ENCODE results near the gene SIGLEC7. TPM values are rescaled to one million over a fixed set of nuclear protein-coding genes. Genes with fewer than 3 reads are reported as not detected.

Gene SIGLEC7
- total RNA-seq, 2 donors from 2014 or later = not detected

- ATAC-seq = no peak
- Histone ChIP-seq H3K36me3 (replicated peaks in 1 of 2; ENCODE audit: insufficient read depth in 1 of 2, low read depth in 2 of 2) (no peaks in the 10 kb centered on the region), H3K9me3 (no peaks in the 10 kb centered on the region), H3K27ac (no peak overlapping the region), H3K4me1 (no peaks in the 10 kb centered on the region), H3K4me3 (no peak overlapping the region), H3K27me3 (no peaks in the 10 kb centered on the region)
- TF ChIP-seq POLR2A (IDR thresholded peaks at IDR 0.05) (no peak), CTCF (IDR thresholded peaks at IDR 0.05) (no peak)
- WGBS, 2 donors = 40 to 48% methylated on average over 4 of the region's 4 CpGs
- no peak for DNase-seq
- intact Hi-C loops (cut with DNase I) = loop anchor here (10.0 kb wide), 1 partner anchor 604 kb away; the partner anchor contains the start of genes ASPDH and JOSD2
These were observed 23.0 kb upstream of the SIGLEC7 start for GRCh38 chr19:51119101-51119500.

- no peaks in the 10 kb centered on the region for H3K27me3 ChIP-seq
- TF ChIP-seq CTCF (IDR thresholded peaks at IDR 0.05) (no peak), POLR2A (IDR thresholded peaks at IDR 0.05) (no peak)
- DNase-seq (no peak), ATAC-seq (no peak)
- WGBS, 2 donors = 71 to 82% methylated on average over 5 to 6 of the region's 6 CpGs
- no peak overlapping the region for H3K4me3 ChIP-seq
- no peak overlapping the region for H3K27ac ChIP-seq
- no peaks in the 10 kb centered on the region for H3K9me3 ChIP-seq
- no peaks in the 10 kb centered on the region for H3K36me3 ChIP-seq (replicated peaks in 1 of 2; ENCODE audit: insufficient read depth in 1 of 2, low read depth in 2 of 2)
- intact Hi-C loops (cut with DNase I) = loop anchor here (10.0 kb wide), 1 partner anchor 605 kb away; the partner anchor contains the start of genes ASPDH and JOSD2
- no peaks in the 10 kb centered on the region for H3K4me1 ChIP-seq
These were observed 22.5 kb upstream of the SIGLEC7 start for GRCh38 chr19:51119611-51120010.

GRCh38 chr19:51120160-51120559 is 21.9 kb upstream of the SIGLEC7 start:
- WGBS, 2 donors = 63 to 73% methylated on average over 5 to 6 of the region's 6 CpGs

GRCh38 chr19:51121257-51121656 is 20.8 kb upstream of the SIGLEC7 start:
- DNase-seq = no peak
- WGBS, 2 donors = 80 to 82% methylated on average over 8 of the region's 8 CpGs
- Histone ChIP-seq H3K27ac (peak overlapping the region in 1 of 4 donors; percentile 34), H3K27me3 (no peaks in the 10 kb centered on the region), H3K36me3 (replicated peaks in 1 of 2; ENCODE audit: insufficient read depth in 1 of 2, low read depth in 2 of 2) (no peaks in the 10 kb centered on the region), H3K4me1 (no peaks in the 10 kb centered on the region), H3K9me3 (no peaks in the 10 kb centered on the region), H3K4me3 (no peak overlapping the region)
- intact Hi-C loops (cut with DNase I) = no loop called here
- no peak for TF ChIP-seq CTCF (IDR thresholded peaks at IDR 0.05)
- TF ChIP-seq POLR2A (IDR thresholded peaks at IDR 0.05) = no peak
- ATAC-seq = no peak

More at GRCh38 chr19:51120160-51120559, 21.9 kb upstream of the SIGLEC7 start:
- Histone ChIP-seq H3K27me3 (no peaks in the 10 kb centered on the region), H3K27ac (no peak overlapping the region), H3K36me3 (replicated peaks in 1 of 2; ENCODE audit: insufficient read depth in 1 of 2, low read depth in 2 of 2) (no peaks in the 10 kb centered on the region), H3K4me1 (no peaks in the 10 kb centered on the region), H3K4me3 (no peak overlapping the region), H3K9me3 (no peaks in the 10 kb centered on the region)
- no peak for DNase-seq
- no peak for ATAC-seq
- TF ChIP-seq CTCF (IDR thresholded peaks at IDR 0.05) (no peak), POLR2A (IDR thresholded peaks at IDR 0.05) (no peak)
- intact Hi-C loops (cut with DNase I) = no loop called here
